ENCODE measurements around the gene FBXO24.

The FBXO24 gene

GRCh38 chr7:100641463-100641859 lies 55.3 kb downstream of the FBXO24 start, which contains the start of gene TFR2:
TSS of gene TFR2 (minus strand) at chr7:100641552. CDS start at chr7:100641509, 43 bp downstream.
- TF ChIP-seq CTCF (IDR thresholded peaks at IDR 0.05; ENCODE audit: insufficient read depth, low read depth, low read length, missing control alignments): no peak
- H3K4me3 ChIP-seq (ENCODE audit: low read length): no peak within 1 kb of the TSS

GRCh38 chr7:100641860-100642533 lies 55.9 kb downstream of the FBXO24 start:
- no peak for TF ChIP-seq CTCF (IDR thresholded peaks at IDR 0.05; ENCODE audit: insufficient read depth, low read depth, low read length, missing control alignments)
- no peak for DNase-seq (ENCODE audit: low read depth)
- no peak overlapping the region for H3K4me3 ChIP-seq (ENCODE audit: low read length)

More at GRCh38 chr7:100641463-100641859, 55.3 kb downstream of the FBXO24 start, which contains the start of gene TFR2:
- no peak for DNase-seq (ENCODE audit: low read depth)

- no peak for DNase-seq (ENCODE audit: low read depth)
- H3K4me3 ChIP-seq (ENCODE audit: low read length): no peak overlapping the region
- TF ChIP-seq CTCF (IDR thresholded peaks at IDR 0.05; ENCODE audit: insufficient read depth, low read depth, low read length, missing control alignments): no peak
Observed at GRCh38 chr7:100642534-100642907, 56.4 kb downstream of the FBXO24 start.

GRCh38 chr7:100649826-100650565 lies 63.9 kb downstream of the FBXO24 start:
- no peak overlapping the region for H3K4me3 ChIP-seq (ENCODE audit: low read length)
- TF ChIP-seq CTCF (IDR thresholded peaks at IDR 0.05; ENCODE audit: insufficient read depth, low read depth, low read length, missing control alignments): no peak
- peak; percentile 86 for DNase-seq (ENCODE audit: low read depth)
